GM21360 (cell line): ENCODE data around the gene RERE.
"Not testable (repeated sequence)": the region's sequence is repeated elsewhere in the genome, so short reads cannot be mapped to it uniquely, and the experiment has no call there.

Experiments
- ATAC-seq: cut with Tn5 transposase; IDR thresholded peaks from one replicate; pipeline ENCODE4 v1.9.1; 2021; ENCODE audit warnings: mild to moderate bottlenecking, moderate library complexity; ENCODE audit not compliant: unreplicated experiment

RERE gene

GRCh38 chr1:8646996-8647395 is 170.4 kb downstream of the RERE start:
- ATAC-seq = no peak

GRCh38 chr1:8646189-8646588 is 171.3 kb downstream of the RERE start:
- ATAC-seq = no peak

GRCh38 chr1:8643542-8644536 is 173.6 kb downstream of the RERE start:
- peak; percentile 65 for ATAC-seq

GRCh38 chr1:8642114-8642513 is 175.3 kb downstream of the RERE start:
- no peak for ATAC-seq

- ATAC-seq = no peak
Observed at GRCh38 chr1:8641377-8641997, 176.0 kb downstream of the RERE start.

GRCh38 chr1:8640950-8641349 is 176.5 kb downstream of the RERE start:
- no peak for ATAC-seq

GRCh38 chr1:8639148-8639547 is 178.3 kb downstream of the RERE start:
- ATAC-seq = no peak

- ATAC-seq = no peak
Observed at GRCh38 chr1:8633741-8634501, 183.5 kb downstream of the RERE start.

GRCh38 chr1:8632102-8632501 is 185.3 kb downstream of the RERE start:
- no peak for ATAC-seq

GRCh38 chr1:8631163-8631562 is 186.3 kb downstream of the RERE start:
- no peak for ATAC-seq

GRCh38 chr1:8629241-8630091 is 188.0 kb downstream of the RERE start:
- ATAC-seq = peak; percentile 60

- no peak for ATAC-seq
Observed at GRCh38 chr1:8628606-8629005, 188.8 kb downstream of the RERE start.

GRCh38 chr1:8627728-8628127 is 189.7 kb downstream of the RERE start:
- ATAC-seq = no peak

GRCh38 chr1:8625981-8626898 is 191.2 kb downstream of the RERE start:
- ATAC-seq = no peak

GRCh38 chr1:8625491-8625890 is 191.9 kb downstream of the RERE start:
- ATAC-seq = no peak

- not testable (repeated sequence) for ATAC-seq
Observed at GRCh38 chr1:8623651-8624192, 193.7 kb downstream of the RERE start.

GRCh38 chr1:8621785-8622348 is 195.6 kb downstream of the RERE start:
- not testable (repeated sequence) for ATAC-seq

GRCh38 chr1:8621034-8621582 is 196.3 kb downstream of the RERE start:
- not testable (repeated sequence) for ATAC-seq
